H9 (cell line): ENCODE measurements around the gene SCN1B. TPM values are rescaled to one million over a fixed set of nuclear protein-coding genes. Genes with fewer than 3 reads are reported as not detected.

Source experiments
- DNase-seq: peaks from one replicate; pipeline ENCODE4 v3.0.0-alpha.2; 2017
- H2AFZ ChIP-seq: one replicate; pipeline ENCODE4 v1.6.1; 2013; ENCODE audit warnings: mild to moderate bottlenecking, low read length, control low read depth, moderate library complexity
- H2AK5ac ChIP-seq: 2 replicates; pipeline ENCODE4 v1.6.1; 2013; ENCODE audit warnings: low read length, control low read depth, mixed read lengths; ENCODE audit not compliant: insufficient read length
- H2BK120ac ChIP-seq: one replicate; pipeline ENCODE4 v1.6.1; 2013; ENCODE audit warnings: low read depth, mild to moderate bottlenecking, low read length, control low read depth, inconsistent platforms; ENCODE audit not compliant: poor library complexity, severe bottlenecking
- H2BK12ac ChIP-seq: 2 replicates; pipeline ENCODE4 v1.6.1; 2013; ENCODE audit warnings: low read length, control low read depth, mixed read lengths, low read depth; ENCODE audit not compliant: insufficient read length
- H2BK15ac ChIP-seq: 2 replicates; pipeline ENCODE4 v1.6.1; 2013; ENCODE audit warnings: low read depth, low read length, control low read depth
- H2BK20ac ChIP-seq: one replicate; pipeline ENCODE4 v1.6.1; 2013; ENCODE audit warnings: low read depth, mild to moderate bottlenecking, low read length, control low read depth, inconsistent platforms; ENCODE audit not compliant: poor library complexity, severe bottlenecking
- H2BK5ac ChIP-seq: 2 replicates; pipeline ENCODE4 v1.6.1; 2013; ENCODE audit warnings: low read length, control low read depth, mixed read lengths; ENCODE audit not compliant: insufficient read length
- H3K14ac ChIP-seq: 2 replicates; pipeline ENCODE4 v1.6.1; 2013; ENCODE audit warnings: low read length, control low read depth; ENCODE audit not compliant: insufficient read depth
- H3K18ac ChIP-seq: 2 replicates; pipeline ENCODE4 v1.6.1; 2013; ENCODE audit warnings: low read depth, mild to moderate bottlenecking, mixed read lengths, low read length, control low read depth; ENCODE audit not compliant: insufficient read length
- H3K23ac ChIP-seq: 2 replicates; pipeline ENCODE4 v1.6.1; 2013; ENCODE audit warnings: low read length, control low read depth, mixed read lengths, low read depth; ENCODE audit not compliant: insufficient read length
- H3K23me2 ChIP-seq: 2 replicates; pipeline ENCODE4 v1.6.1; 2013; ENCODE audit warnings: low read depth, mild to moderate bottlenecking, mixed read lengths, low read length, control low read depth; ENCODE audit not compliant: insufficient read length, poor library complexity, severe bottlenecking
- H3K27ac ChIP-seq: 2 replicates; pipeline ENCODE4 v1.5.1; 2013; ENCODE audit warnings: low read length, control low read depth, mixed read lengths, low read depth; ENCODE audit not compliant: insufficient read length
- H3K27me3 ChIP-seq: 2 replicates; pipeline ENCODE4 v1.6.1; 2013; ENCODE audit warnings: low read length, control low read depth, inconsistent platforms; ENCODE audit not compliant: insufficient read depth
- H3K4ac ChIP-seq: 2 replicates; pipeline ENCODE4 v1.6.1; 2013; ENCODE audit warnings: low read depth, mild to moderate bottlenecking, control low read depth, inconsistent platforms, low read length, moderate library complexity
- H3K4me1 ChIP-seq: 2 replicates; pipeline ENCODE4 v1.6.1; 2013; ENCODE audit warnings: low read length, control low read depth, inconsistent platforms; ENCODE audit not compliant: insufficient read depth
- H3K4me2 ChIP-seq: 2 replicates; pipeline ENCODE4 v1.6.1; 2013; ENCODE audit warnings: low read length, control low read depth, mixed read lengths; ENCODE audit not compliant: insufficient read length, insufficient read depth
- H3K56ac ChIP-seq: 2 replicates; pipeline ENCODE4 v1.6.1; 2013; ENCODE audit warnings: low read depth, mild to moderate bottlenecking, mixed read lengths, low read length, control low read depth; ENCODE audit not compliant: insufficient read length
- H3K79me1 ChIP-seq: 2 replicates; pipeline ENCODE4 v1.6.1; 2013; ENCODE audit warnings: low read depth, mild to moderate bottlenecking, moderate library complexity, low read length, control low read depth, inconsistent platforms; ENCODE audit not compliant: insufficient read depth, poor library complexity, severe bottlenecking
- H3K79me2 ChIP-seq: 2 replicates; pipeline ENCODE4 v1.6.1; 2013; ENCODE audit warnings: low read length, control low read depth, inconsistent platforms; ENCODE audit not compliant: insufficient read depth
- H3K9ac ChIP-seq: 2 replicates; pipeline ENCODE4 v1.6.1; 2013; ENCODE audit warnings: low read length, control low read depth, mixed read lengths; ENCODE audit not compliant: insufficient read length; ENCODE audit errors: extremely low read depth
- H3K9me3 ChIP-seq: one replicate; pipeline ENCODE4 v1.6.1; 2013; ENCODE audit warnings: low read depth, low read length, inconsistent platforms; ENCODE audit not compliant: control insufficient read depth
- H3T11ph ChIP-seq: one replicate; pipeline ENCODE4 v1.6.1; 2013; ENCODE audit warnings: mild to moderate bottlenecking, low read length, control low read depth, inconsistent platforms
- H4K20me1 ChIP-seq: one replicate; pipeline ENCODE4 v1.6.1; 2013; ENCODE audit not compliant: control insufficient read depth, insufficient read length, insufficient read depth
- H4K5ac ChIP-seq: 2 replicates; pipeline ENCODE4 v1.6.1; 2013; ENCODE audit warnings: low read depth, mild to moderate bottlenecking, mixed read lengths, low read length, control low read depth; ENCODE audit not compliant: insufficient read length
- H4K8ac ChIP-seq: replicated peaks from 2 replicates; pipeline ENCODE4 v1.6.1; 2013; ENCODE audit warnings: low read length, control low read depth, mixed read lengths, low read depth; ENCODE audit not compliant: insufficient read length
- H4K91ac ChIP-seq: 2 replicates; pipeline ENCODE4 v1.6.1; 2013; ENCODE audit warnings: low read depth, mild to moderate bottlenecking, moderate library complexity, mixed read lengths, low read length, control low read depth; ENCODE audit not compliant: insufficient read length
- H3K27ac Mint-ChIP-seq, 3 experiments: 2 replicates in 2 of 3; 3 replicates in 1 of 3; pipeline ENCODE4 v1.8.0; 2020 to 2021; ENCODE audit warnings: mixed read lengths in 3 of 3, mild to moderate bottlenecking in 1 of 3, moderate library complexity in 1 of 3
- H3K27me3 Mint-ChIP-seq: 2 replicates; pipeline ENCODE4 v1.8.0; 2021; ENCODE audit warnings: low read depth, mild to moderate bottlenecking, moderate library complexity, mixed read lengths
- H3K36me3 Mint-ChIP-seq, 3 experiments: 2 replicates in 2 of 3; 3 replicates in 1 of 3; pipeline ENCODE4 v1.8.0; 2020 to 2021; ENCODE audit warnings: low read depth in 3 of 3, mixed read lengths in 3 of 3; ENCODE audit not compliant: insufficient read depth in 1 of 3
- H3K4me1 Mint-ChIP-seq, 2 experiments: 2 replicates each; pipeline ENCODE4 v1.8.0; 2020; ENCODE audit warnings: mixed read lengths in 2 of 2
- H3K4me3 Mint-ChIP-seq, 2 experiments: 2 replicates in 1 of 2; 3 replicates in 1 of 2; pipeline ENCODE4 v1.8.0; 2020 to 2021; ENCODE audit warnings: mild to moderate bottlenecking in 2 of 2, mixed read lengths in 2 of 2, moderate library complexity in 1 of 2
- H3K9me3 Mint-ChIP-seq, 2 experiments: 2 replicates in 1 of 2; 3 replicates in 1 of 2; pipeline ENCODE4 v1.8.0; 2020; ENCODE audit warnings: mild to moderate bottlenecking in 2 of 2, mixed read lengths in 2 of 2, moderate library complexity in 1 of 2
- WGBS: extraction: QIAGEN DNeasy Blood & Tissue Kit; methylation state at CpG from one replicate; pipeline ENCODE4 v1.1.7; 2013; ENCODE audit warnings: missing lambda C conversion rate, low lambda C conversion rate, mixed read lengths; ENCODE audit not compliant: insufficient read length; ENCODE audit errors: extremely low coverage; 5-methylcytosine and 5-hydroxymethylcytosine counted together
- total RNA-seq: library from RNA; stranded (reverse); gene quantifications from 2 replicates; pipeline ENCODE4 v1.2.1, GENCODE V29; 2021
- TF ChIP-seq, protein P1 (sequence below): fragments of 200-600 bp; sonication (generic); conservative IDR thresholded peaks from 3 replicates; pipeline ENCODE4 v1.8.0; 2021; ENCODE audit warnings: antibody characterized with exemption, mild to moderate bottlenecking

Gene SCN1B
- total RNA-seq, 1 experiment from 2014 or later = 3.8 TPM

- H3K9ac ChIP-seq = no peak overlapping the region
- H4K91ac ChIP-seq = no peak overlapping the region
- H3K23me2 ChIP-seq = no peaks in the 10 kb centered on the region
- Mint-ChIP-seq H3K4me1 (peaks cover 9% of the 10 kb centered on the region in 2 experiments), H3K27ac (no peak overlapping the region), H3K27me3 (no peaks in the 10 kb centered on the region; the same call in 1 of the 2 replicates), H3K36me3 (peaks cover 0 to 5% (median 0%) of the 10 kb centered on the region in 3 experiments; a peak in 3 of 7 replicates), H3K4me3 (no peak overlapping the region), H3K9me3 (peaks cover 4 to 10% of the 10 kb centered on the region in 2 experiments; a peak in 4 of 5 replicates)
- H3K4me2 ChIP-seq = no peak overlapping the region
- TF ChIP-seq, protein P1, sequence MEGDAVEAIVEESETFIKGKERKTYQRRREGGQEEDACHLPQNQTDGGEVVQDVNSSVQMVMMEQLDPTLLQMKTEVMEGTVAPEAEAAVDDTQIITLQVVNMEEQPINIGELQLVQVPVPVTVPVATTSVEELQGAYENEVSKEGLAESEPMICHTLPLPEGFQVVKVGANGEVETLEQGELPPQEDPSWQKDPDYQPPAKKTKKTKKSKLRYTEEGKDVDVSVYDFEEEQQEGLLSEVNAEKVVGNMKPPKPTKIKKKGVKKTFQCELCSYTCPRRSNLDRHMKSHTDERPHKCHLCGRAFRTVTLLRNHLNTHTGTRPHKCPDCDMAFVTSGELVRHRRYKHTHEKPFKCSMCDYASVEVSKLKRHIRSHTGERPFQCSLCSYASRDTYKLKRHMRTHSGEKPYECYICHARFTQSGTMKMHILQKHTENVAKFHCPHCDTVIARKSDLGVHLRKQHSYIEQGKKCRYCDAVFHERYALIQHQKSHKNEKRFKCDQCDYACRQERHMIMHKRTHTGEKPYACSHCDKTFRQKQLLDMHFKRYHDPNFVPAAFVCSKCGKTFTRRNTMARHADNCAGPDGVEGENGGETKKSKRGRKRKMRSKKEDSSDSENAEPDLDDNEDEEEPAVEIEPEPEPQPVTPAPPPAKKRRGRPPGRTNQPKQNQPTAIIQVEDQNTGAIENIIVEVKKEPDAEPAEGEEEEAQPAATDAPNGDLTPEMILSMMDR = no peak
- no CpG with 5 or more reads among the region's 1 CpG for WGBS
- H3K79me1 ChIP-seq = no peaks in the 10 kb centered on the region
- H3K9me3 ChIP-seq = no peaks in the 10 kb centered on the region
- H2BK12ac ChIP-seq = no peak overlapping the region
- no peaks in the 10 kb centered on the region for H4K20me1 ChIP-seq
- H3K56ac ChIP-seq = no peak overlapping the region
- no peak overlapping the region for H2BK5ac ChIP-seq
- no peak overlapping the region for H3K23ac ChIP-seq
- no peak overlapping the region for H4K5ac ChIP-seq
- H3K14ac ChIP-seq = no peak overlapping the region
- no peak overlapping the region for H2AK5ac ChIP-seq
- no peak overlapping the region for H3K27ac ChIP-seq
- DNase-seq = no peak
- H3K4ac ChIP-seq = no peak overlapping the region
- no peak overlapping the region for H3K18ac ChIP-seq
- H2BK20ac ChIP-seq = no peak overlapping the region
- no peak overlapping the region for H2BK120ac ChIP-seq
- H3T11ph ChIP-seq = no peak overlapping the region
- peaks cover 5% of the 10 kb centered on the region; the same call in 1 of the 2 replicates for H3K4me1 ChIP-seq
- no peak overlapping the region for H2AFZ ChIP-seq
- no peaks in the 10 kb centered on the region for H3K27me3 ChIP-seq
- no peak overlapping the region for H2BK15ac ChIP-seq
- no peak overlapping the region for H4K8ac ChIP-seq
- no peaks in the 10 kb centered on the region for H3K79me2 ChIP-seq
Observed at GRCh38 chr19:34988119-34988518, 42.2 kb upstream of the SCN1B start.
